CD8-positive, alpha-beta memory T cell (primary cell): ENCODE measurements around the gene VANGL2. TPM values are rescaled to one million over a fixed set of nuclear protein-coding genes. Genes with fewer than 3 reads are reported as not detected.

Experiments used
- CTCF ChIA-PET: fragments of 350-600 bp; sonication (Branson Sonifier 250); formaldehyde crosslinking; loops from one replicate; lab custom pipeline; 2021; ENCODE audit warnings: antibody characterized with exemption; lab: Charles Lee
- POLR2A ChIA-PET: fragments of 350-600 bp; sonication (Branson Sonifier 250); formaldehyde crosslinking; loops from one replicate; lab custom pipeline; 2021; ENCODE audit warnings: antibody characterized with exemption; lab: Charles Lee
- DNase-seq, 5 donors: peaks; one replicate each; pipeline versions ENCODE4 v3.0.0 to v3.0.0-alpha.2; 2020 to 2022; ENCODE audit warnings: mixed read lengths in 1 of 5
- H3K27ac ChIP-seq: one replicate; pipeline ENCODE4 v1.7.0; 2013; ENCODE audit warnings: low read depth, mild to moderate bottlenecking, low read length, moderate library complexity
- H3K27me3 ChIP-seq: 2 replicates; pipeline ENCODE4 v1.7.0; 2013; ENCODE audit warnings: low read length, mild to moderate bottlenecking; ENCODE audit not compliant: insufficient read depth, poor library complexity, severe bottlenecking
- H3K36me3 ChIP-seq: 2 replicates; pipeline ENCODE4 v1.7.0; 2013; ENCODE audit warnings: mild to moderate bottlenecking, low read length, moderate library complexity; ENCODE audit not compliant: insufficient read depth
- H3K4me1 ChIP-seq: 2 replicates; pipeline ENCODE4 v1.7.0; 2013; ENCODE audit warnings: mild to moderate bottlenecking, low read length, moderate library complexity; ENCODE audit not compliant: insufficient read depth
- H3K4me3 ChIP-seq: 2 replicates; pipeline ENCODE4 v1.7.0; 2013; ENCODE audit warnings: mild to moderate bottlenecking, low read length
- H3K9me3 ChIP-seq: 2 replicates; pipeline ENCODE4 v1.7.0; 2013; ENCODE audit warnings: mild to moderate bottlenecking, low read length
- H3K27ac Mint-ChIP-seq, 8 donors: one replicate each; pipeline ENCODE4 v1.8.0; 2020 to 2021; ENCODE audit warnings: mixed read lengths in 8 of 8, mild to moderate bottlenecking in 6 of 8, inconsistent platforms in 3 of 8, moderate library complexity in 3 of 8
- H3K27me3 Mint-ChIP-seq, 2 donors: one replicate each; pipeline ENCODE4 v1.8.0; 2020 to 2021; ENCODE audit warnings: mixed read lengths in 2 of 2, mild to moderate bottlenecking in 1 of 2, moderate library complexity in 1 of 2
- H3K36me3 Mint-ChIP-seq, 3 donors: one replicate each; pipeline ENCODE4 v1.8.0; 2020 to 2021; ENCODE audit warnings: mixed read lengths in 3 of 3, inconsistent platforms in 1 of 3, mild to moderate bottlenecking in 1 of 3
- H3K4me1 Mint-ChIP-seq, 3 donors: one replicate each; pipeline ENCODE4 v1.8.0; 2020 to 2021; ENCODE audit warnings: mixed read lengths in 3 of 3, inconsistent platforms in 1 of 3, mild to moderate bottlenecking in 1 of 3
- H3K4me3 Mint-ChIP-seq, 7 donors: one replicate each; pipeline ENCODE4 v1.8.0; 2020 to 2021; ENCODE audit warnings: mixed read lengths in 7 of 7, mild to moderate bottlenecking in 6 of 7, moderate library complexity in 4 of 7, inconsistent platforms in 2 of 7
- H3K9me3 Mint-ChIP-seq, 5 donors: one replicate each; pipeline ENCODE4 v1.8.0; 2020 to 2022; ENCODE audit warnings: mixed read lengths in 5 of 5, mild to moderate bottlenecking in 3 of 5, moderate library complexity in 2 of 5, inconsistent platforms in 1 of 5
- polyA plus RNA-seq: library from polyadenylated mRNA; unstranded; fragments of 300-500 nt; fragmentation: Illumina TruSeq; gene quantifications from one replicate; pipeline ENCODE4 v1.2.3, GENCODE V29; 2021
- total RNA-seq, 2 experiments: library from RNA; stranded (reverse); gene quantifications; one replicate each; pipeline ENCODE4 v1.2.3, GENCODE V29; 2021

Gene VANGL2
- total and polyA plus RNA-seq, 3 experiments from 2014 or later = 0.04 to 0.07 TPM; not detected in 1

DNA sequence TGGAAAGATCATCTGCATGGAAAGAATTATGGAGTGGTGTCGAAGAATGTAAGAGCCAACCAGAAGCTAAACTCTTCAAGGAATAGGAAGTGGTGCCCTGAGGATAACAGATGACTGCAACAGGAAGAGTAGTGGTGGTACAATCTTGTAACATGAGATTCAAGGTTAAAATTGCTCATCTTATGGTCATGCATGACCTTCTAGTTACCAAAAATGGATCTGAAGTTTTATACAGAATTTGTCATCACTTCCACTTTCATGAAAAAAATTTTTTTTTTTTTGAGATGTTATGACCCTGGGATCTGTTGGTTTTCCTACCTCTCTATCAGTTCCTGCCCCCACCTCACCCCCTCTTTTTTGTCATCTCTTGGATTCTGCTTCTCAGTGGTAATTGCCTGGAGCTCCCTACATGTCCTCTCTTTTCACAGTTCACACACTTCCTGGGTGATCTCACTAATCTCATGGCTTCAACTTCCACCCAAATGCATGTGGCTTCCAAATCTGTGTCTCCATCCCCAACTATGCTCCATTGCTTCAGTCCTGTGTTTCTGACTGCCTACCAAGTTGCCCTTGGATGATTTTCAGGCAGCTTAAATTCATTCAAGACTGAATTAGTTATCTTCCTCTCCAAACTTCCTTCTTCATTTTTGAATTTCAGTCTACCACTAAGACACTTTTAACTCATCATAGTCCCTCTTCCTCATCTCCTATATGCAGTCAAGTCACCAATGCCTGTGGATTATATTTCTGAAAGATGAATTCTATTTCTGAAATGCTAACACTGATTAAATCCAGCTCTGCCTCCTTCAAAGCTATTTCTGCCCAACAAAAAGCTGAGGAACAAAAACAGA is 74.3 kb downstream of the VANGL2 start:
- Mint-ChIP-seq H3K4me1 (peaks cover under 1 to 7% (median 3%) of the 10 kb centered on the region in 3 donors), H3K9me3 (peaks cover 5 to 16% (median 14%) of the 10 kb centered on the region in 5 donors), H3K4me3 (no peak overlapping the region), H3K36me3 (peaks cover 3 to 11% (median 4%) of the 10 kb centered on the region in 3 donors), H3K27ac (no peak overlapping the region), H3K27me3 (no peaks in the 10 kb centered on the region)
- H3K27ac ChIP-seq = no peak overlapping the region
- no peak overlapping the region for H3K4me3 ChIP-seq
- H3K4me1 ChIP-seq = peaks cover 19% of the 10 kb centered on the region
- H3K36me3 ChIP-seq = no peaks in the 10 kb centered on the region
- no peaks in the 10 kb centered on the region for H3K9me3 ChIP-seq
- DNase-seq = no peak
- ChIA-PET CTCF (interaction anchor here (1.2 to 1.4 kb wide), 2 partner anchors 10 to 19 kb away, joined by 3 to 4 read pairs; no protein-coding TSS in a partner anchor), POLR2A (no interaction called here)
- H3K27me3 ChIP-seq = no peaks in the 10 kb centered on the region

Other genes starting within 250 kb of the VANGL2 start
- gene ATP1A4, start 249.0 kb upstream of the VANGL2 start, total RNA-seq = not detected
- gene ATP1A4, start 249.0 kb upstream of the VANGL2 start, polyA plus RNA-seq = not detected
- not detected for gene CASQ1, start 210.0 kb upstream of the VANGL2 start, total RNA-seq
- not detected for gene CASQ1, start 210.0 kb upstream of the VANGL2 start, polyA plus RNA-seq
- gene PEA15, start 195.2 kb upstream of the VANGL2 start, total RNA-seq = 10 to 100 TPM; 77.4 to 81.4 TPM
- 9.1 TPM for gene PEA15, start 195.2 kb upstream of the VANGL2 start, polyA plus RNA-seq
- gene DCAF8, start 138.0 kb upstream of the VANGL2 start, total RNA-seq = 10 to 100 TPM; 95.6 to 97.0 TPM
- 54.2 TPM for gene DCAF8, start 138.0 kb upstream of the VANGL2 start, polyA plus RNA-seq
- gene PEX19, start 115.4 kb upstream of the VANGL2 start, total RNA-seq = 10 to 100 TPM; 56.1 to 57.5 TPM
- gene PEX19, start 115.4 kb upstream of the VANGL2 start, polyA plus RNA-seq = 47.7 TPM
- gene COPA, start 57.3 kb upstream of the VANGL2 start, total RNA-seq = 100 to 1,000 TPM; 129 to 139 TPM
- 121 TPM for gene COPA, start 57.3 kb upstream of the VANGL2 start, polyA plus RNA-seq
- 10 to 100 TPM; 58.7 to 61.3 TPM for gene NCSTN, start 57.2 kb upstream of the VANGL2 start, total RNA-seq
- gene NCSTN, start 57.2 kb upstream of the VANGL2 start, polyA plus RNA-seq = 74.4 TPM
- gene NHLH1, start 33.5 kb upstream of the VANGL2 start, total RNA-seq = under 1 TPM; 0.38 to 0.48 TPM
- gene NHLH1, start 33.5 kb upstream of the VANGL2 start, polyA plus RNA-seq = not detected
- gene SLAMF6, start 122.7 kb downstream of the VANGL2 start, total RNA-seq = 10 to 100 TPM; 28.3 to 30.7 TPM
- gene SLAMF6, start 122.7 kb downstream of the VANGL2 start, polyA plus RNA-seq = 201 TPM
- gene CD84, start 178.9 kb downstream of the VANGL2 start, total RNA-seq = 10 to 100 TPM; 25.1 to 27.6 TPM
- gene CD84, start 178.9 kb downstream of the VANGL2 start, polyA plus RNA-seq = 58.1 TPM
- gene SLAMF1, start 246.5 kb downstream of the VANGL2 start, total RNA-seq = 10 to 100 TPM; 74.0 to 75.0 TPM
- 48.5 TPM for gene SLAMF1, start 246.5 kb downstream of the VANGL2 start, polyA plus RNA-seq